HG03432 (cell line): ENCODE results near the gene PSME3IP1.

Experiments
- ATAC-seq: cut with Tn5 transposase; IDR thresholded peaks from one replicate; pipeline ENCODE4 v1.9.1; 2021; ENCODE audit warnings: mild to moderate bottlenecking, moderate library complexity; ENCODE audit not compliant: unreplicated experiment

The PSME3IP1 gene

GRCh38 chr16:57169327-57169726, 16.5 kb downstream of the PSME3IP1 start:
- no peak for ATAC-seq

- no peak for ATAC-seq
Measured at GRCh38 chr16:57167953-57168352, 17.9 kb downstream of the PSME3IP1 start.

- ATAC-seq, result no peak
Measured at GRCh38 chr16:57167538-57167937, 18.3 kb downstream of the PSME3IP1 start.

GRCh38 chr16:57166951-57167350, 18.9 kb downstream of the PSME3IP1 start:
- no peak for ATAC-seq

- ATAC-seq, result no peak
Measured at GRCh38 chr16:57166451-57166850, 19.4 kb downstream of the PSME3IP1 start.

GRCh38 chr16:57165938-57166337, 19.9 kb downstream of the PSME3IP1 start:
- ATAC-seq, result no peak

GRCh38 chr16:57165483-57165882, 20.4 kb downstream of the PSME3IP1 start:
- no peak for ATAC-seq

GRCh38 chr16:57163842-57164241, 22.0 kb downstream of the PSME3IP1 start:
- no peak for ATAC-seq

- no peak for ATAC-seq
Measured at GRCh38 chr16:57159447-57159846, 26.4 kb downstream of the PSME3IP1 start.

GRCh38 chr16:57157533-57157932, 28.3 kb downstream of the PSME3IP1 start:
- no peak for ATAC-seq

GRCh38 chr16:57156351-57156703, 29.5 kb downstream of the PSME3IP1 start:
- ATAC-seq, result no peak

GRCh38 chr16:57155702-57156350, 30.0 kb downstream of the PSME3IP1 start:
- no peak for ATAC-seq

- no peak for ATAC-seq
Measured at GRCh38 chr16:57153841-57154240, 32.0 kb downstream of the PSME3IP1 start.

- no peak for ATAC-seq
Measured at GRCh38 chr16:57152096-57153093, 33.4 kb downstream of the PSME3IP1 start.

- no peak for ATAC-seq
Measured at GRCh38 chr16:57151369-57151768, 34.5 kb downstream of the PSME3IP1 start.

- ATAC-seq, result no peak
Measured at GRCh38 chr16:57150682-57151330, 35.0 kb downstream of the PSME3IP1 start.

GRCh38 chr16:57149391-57149790, 36.4 kb downstream of the PSME3IP1 start:
- ATAC-seq, result no peak

GRCh38 chr16:57148481-57148880, 37.4 kb downstream of the PSME3IP1 start:
- ATAC-seq, result no peak

- no peak for ATAC-seq
Measured at GRCh38 chr16:57147381-57148221, 38.2 kb downstream of the PSME3IP1 start.

GRCh38 chr16:57146735-57147134, 39.1 kb downstream of the PSME3IP1 start:
- no peak for ATAC-seq
